ENCODE measurements around the gene GABRD.
"Not testable (repeated sequence)": the region's sequence is repeated elsewhere in the genome, so short reads cannot be mapped to it uniquely, and the experiment has no call there.

GABRD gene

GRCh38 chr1:1978690-1979481 is 40.3 kb upstream of the GABRD start:
- H3K27me3 ChIP-seq (ENCODE audit: control insufficient read depth, insufficient read depth, low read length); H3K4me1 ChIP-seq (ENCODE audit: control insufficient read depth, low read depth, low read length); H3K4me3 ChIP-seq (ENCODE audit: low read length); H3K9me3 ChIP-seq (ENCODE audit: control insufficient read depth, low read depth, low read length); H3K36me3 ChIP-seq (ENCODE audit: control insufficient read depth, low read depth, low read length); H3K9ac ChIP-seq (ENCODE audit: low read length); H3K27ac ChIP-seq (ENCODE audit: low read length): not testable (repeated sequence)

- H3K27me3 ChIP-seq (ENCODE audit: control insufficient read depth, insufficient read depth, low read length) = no peaks in the 10 kb centered on the region
- no peak overlapping the region for H3K9ac ChIP-seq (ENCODE audit: low read length)
- H3K27ac ChIP-seq (ENCODE audit: low read length) = no peak overlapping the region
- no peak overlapping the region for H3K4me3 ChIP-seq (ENCODE audit: low read length)
- H3K4me1 ChIP-seq (ENCODE audit: control insufficient read depth, low read depth, low read length) = no peaks in the 10 kb centered on the region
- H3K36me3 ChIP-seq (ENCODE audit: control insufficient read depth, low read depth, low read length) = no peaks in the 10 kb centered on the region
- H3K9me3 ChIP-seq (ENCODE audit: control insufficient read depth, low read depth, low read length) = no peaks in the 10 kb centered on the region
Observed at GRCh38 chr1:1979482-1980165, 39.5 kb upstream of the GABRD start.

- H3K27me3 ChIP-seq (ENCODE audit: control insufficient read depth, insufficient read depth, low read length) = no peaks in the 10 kb centered on the region
- no peaks in the 10 kb centered on the region for H3K36me3 ChIP-seq (ENCODE audit: control insufficient read depth, low read depth, low read length)
- H3K9me3 ChIP-seq (ENCODE audit: control insufficient read depth, low read depth, low read length) = no peaks in the 10 kb centered on the region
- no peak overlapping the region for H3K27ac ChIP-seq (ENCODE audit: low read length)
- no peak overlapping the region for H3K9ac ChIP-seq (ENCODE audit: low read length)
- H3K4me3 ChIP-seq (ENCODE audit: low read length) = no peak overlapping the region
- no peaks in the 10 kb centered on the region for H3K4me1 ChIP-seq (ENCODE audit: control insufficient read depth, low read depth, low read length)
Observed at GRCh38 chr1:1980467-1981141, 38.5 kb upstream of the GABRD start.

DNA sequence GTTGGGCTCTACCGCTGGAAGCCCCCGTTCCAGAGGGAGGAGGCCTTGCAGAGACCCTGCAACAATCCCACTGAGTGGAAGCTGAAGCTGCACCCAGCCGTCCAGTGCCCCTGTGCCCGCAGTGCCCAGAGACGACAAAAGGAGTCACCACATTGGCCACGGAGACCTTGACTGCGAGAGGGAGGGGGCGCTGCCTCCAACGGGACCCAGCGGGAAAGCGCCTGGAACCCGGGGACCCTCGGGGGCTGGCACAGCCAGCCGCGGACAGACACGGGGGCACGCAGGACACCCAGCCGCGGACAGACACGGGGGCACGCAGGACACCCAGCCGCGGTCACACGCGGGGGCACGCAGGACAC is 38.0 kb upstream of the GABRD start:
- no peaks in the 10 kb centered on the region for H3K4me1 ChIP-seq (ENCODE audit: control insufficient read depth, low read depth, low read length)
- no peak overlapping the region for H3K4me3 ChIP-seq (ENCODE audit: low read length)
- H3K36me3 ChIP-seq (ENCODE audit: control insufficient read depth, low read depth, low read length) = no peaks in the 10 kb centered on the region
- no peak overlapping the region for H3K9ac ChIP-seq (ENCODE audit: low read length)
- no peaks in the 10 kb centered on the region for H3K27me3 ChIP-seq (ENCODE audit: control insufficient read depth, insufficient read depth, low read length)
- no peaks in the 10 kb centered on the region for H3K9me3 ChIP-seq (ENCODE audit: control insufficient read depth, low read depth, low read length)
- H3K27ac ChIP-seq (ENCODE audit: low read length) = no peak overlapping the region

GRCh38 chr1:1981631-1982327 is 37.4 kb upstream of the GABRD start:
- not testable (repeated sequence) for H3K9me3 ChIP-seq (ENCODE audit: control insufficient read depth, low read depth, low read length); H3K27me3 ChIP-seq (ENCODE audit: control insufficient read depth, insufficient read depth, low read length); H3K9ac ChIP-seq (ENCODE audit: low read length); H3K4me3 ChIP-seq (ENCODE audit: low read length); H3K4me1 ChIP-seq (ENCODE audit: control insufficient read depth, low read depth, low read length); H3K36me3 ChIP-seq (ENCODE audit: control insufficient read depth, low read depth, low read length); H3K27ac ChIP-seq (ENCODE audit: low read length)

DNA sequence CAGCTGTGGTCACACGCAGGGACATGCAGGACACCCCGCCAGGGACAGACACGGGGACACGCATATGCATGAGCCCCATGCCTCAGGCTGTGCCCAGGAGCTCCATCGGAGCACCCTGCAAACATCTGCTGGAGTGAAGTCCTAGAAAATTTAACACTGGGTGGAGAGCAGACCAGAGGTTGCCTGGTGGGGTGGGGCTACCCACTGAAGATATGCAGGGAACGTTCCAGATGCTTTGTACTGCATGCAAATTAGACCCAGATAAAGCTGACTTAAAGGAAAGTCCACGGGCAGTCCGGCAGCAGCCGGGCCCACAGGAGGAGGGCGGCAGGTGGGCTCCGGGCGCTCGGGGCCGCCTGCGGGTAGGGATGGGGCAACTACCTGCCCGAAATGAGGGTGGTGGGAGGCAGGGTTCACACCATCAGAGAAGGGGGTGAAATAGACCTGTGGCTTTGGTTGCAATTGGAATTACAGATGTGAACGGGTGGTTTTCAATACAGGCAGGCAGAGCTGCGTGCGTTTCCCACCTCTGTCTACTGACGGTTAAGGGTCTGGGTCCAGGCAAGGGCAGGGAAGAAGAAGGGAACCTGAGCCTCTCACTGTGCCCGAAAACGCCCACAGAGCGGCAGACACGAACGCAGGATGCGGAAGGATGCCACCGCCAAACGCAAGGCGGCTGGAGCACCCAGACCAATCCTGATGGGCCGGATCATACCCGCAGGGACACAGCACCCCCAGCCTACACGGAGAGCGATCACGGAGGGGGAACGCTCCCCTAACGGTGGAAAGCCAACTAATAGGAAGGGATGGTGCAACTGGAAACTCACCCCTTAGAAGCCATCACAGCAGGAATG is 36.5 kb upstream of the GABRD start:
- Histone ChIP-seq H3K36me3 (ENCODE audit: control insufficient read depth, low read depth, low read length) (no peaks in the 10 kb centered on the region), H3K4me1 (ENCODE audit: control insufficient read depth, low read depth, low read length) (no peaks in the 10 kb centered on the region), H3K4me3 (ENCODE audit: low read length) (no peak overlapping the region), H3K27ac (ENCODE audit: low read length) (no peak overlapping the region), H3K9me3 (ENCODE audit: control insufficient read depth, low read depth, low read length) (no peaks in the 10 kb centered on the region), H3K27me3 (ENCODE audit: control insufficient read depth, insufficient read depth, low read length) (no peaks in the 10 kb centered on the region), H3K9ac (ENCODE audit: low read length) (no peak overlapping the region)

- Histone ChIP-seq H3K4me3 (ENCODE audit: low read length) (no peak overlapping the region), H3K4me1 (ENCODE audit: control insufficient read depth, low read depth, low read length) (no peaks in the 10 kb centered on the region), H3K9me3 (ENCODE audit: control insufficient read depth, low read depth, low read length) (no peaks in the 10 kb centered on the region)
Observed at GRCh38 chr1:1984560-1985070, 34.5 kb upstream of the GABRD start.

GRCh38 chr1:1985375-1986050 is 33.6 kb upstream of the GABRD start:
- no peak overlapping the region for H3K9ac ChIP-seq (ENCODE audit: low read length)
- H3K27ac ChIP-seq (ENCODE audit: low read length) = no peak overlapping the region

More at GRCh38 chr1:1984560-1985070, 34.5 kb upstream of the GABRD start:
- no peaks in the 10 kb centered on the region for H3K36me3 ChIP-seq (ENCODE audit: control insufficient read depth, low read depth, low read length)
- no peak overlapping the region for H3K9ac ChIP-seq (ENCODE audit: low read length)
- no peak overlapping the region for H3K27ac ChIP-seq (ENCODE audit: low read length)
- H3K27me3 ChIP-seq (ENCODE audit: control insufficient read depth, insufficient read depth, low read length) = no peaks in the 10 kb centered on the region

GRCh38 chr1:1986451-1987141 is 32.5 kb upstream of the GABRD start:
- H3K4me1 ChIP-seq (ENCODE audit: control insufficient read depth, low read depth, low read length) = no peaks in the 10 kb centered on the region
- H3K27ac ChIP-seq (ENCODE audit: low read length) = no peak overlapping the region
- H3K27me3 ChIP-seq (ENCODE audit: control insufficient read depth, insufficient read depth, low read length) = no peaks in the 10 kb centered on the region
- H3K9me3 ChIP-seq (ENCODE audit: control insufficient read depth, low read depth, low read length) = no peaks in the 10 kb centered on the region
- H3K36me3 ChIP-seq (ENCODE audit: control insufficient read depth, low read depth, low read length) = no peaks in the 10 kb centered on the region
- H3K9ac ChIP-seq (ENCODE audit: low read length) = no peak overlapping the region
- H3K4me3 ChIP-seq (ENCODE audit: low read length) = no peak overlapping the region

More at GRCh38 chr1:1985375-1986050, 33.6 kb upstream of the GABRD start:
- no peaks in the 10 kb centered on the region for H3K4me1 ChIP-seq (ENCODE audit: control insufficient read depth, low read depth, low read length)
- no peaks in the 10 kb centered on the region for H3K9me3 ChIP-seq (ENCODE audit: control insufficient read depth, low read depth, low read length)
- H3K27me3 ChIP-seq (ENCODE audit: control insufficient read depth, insufficient read depth, low read length) = no peaks in the 10 kb centered on the region
- no peaks in the 10 kb centered on the region for H3K36me3 ChIP-seq (ENCODE audit: control insufficient read depth, low read depth, low read length)
- no peak overlapping the region for H3K4me3 ChIP-seq (ENCODE audit: low read length)

DNA sequence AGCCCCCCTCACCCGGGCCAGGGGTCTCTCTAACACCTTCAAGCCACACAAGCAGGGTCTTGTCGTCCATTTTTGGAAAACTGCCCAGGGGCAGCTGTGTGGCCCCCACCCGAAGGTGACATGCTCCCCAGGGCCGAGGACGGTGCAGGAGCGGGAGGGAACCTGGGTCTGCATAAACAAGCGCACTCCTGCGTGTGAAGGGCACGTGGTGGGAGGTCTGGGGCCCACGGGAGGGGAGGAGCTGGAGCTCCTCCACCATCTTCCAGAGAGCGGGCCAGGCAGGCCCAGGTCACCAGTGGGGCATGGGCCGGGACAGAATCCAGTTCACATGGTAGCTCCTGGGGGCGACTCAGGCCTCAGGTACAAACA is 32.0 kb upstream of the GABRD start:
- Histone ChIP-seq H3K4me3 (ENCODE audit: low read length) (no peak overlapping the region), H3K9ac (ENCODE audit: low read length) (no peak overlapping the region)

More for the DNA sequence above, 32.0 kb upstream of the GABRD start:
- H3K36me3 ChIP-seq (ENCODE audit: control insufficient read depth, low read depth, low read length) = no peaks in the 10 kb centered on the region
- no peaks in the 10 kb centered on the region for H3K9me3 ChIP-seq (ENCODE audit: control insufficient read depth, low read depth, low read length)
- no peaks in the 10 kb centered on the region for H3K4me1 ChIP-seq (ENCODE audit: control insufficient read depth, low read depth, low read length)
- H3K27me3 ChIP-seq (ENCODE audit: control insufficient read depth, insufficient read depth, low read length) = no peaks in the 10 kb centered on the region
- H3K27ac ChIP-seq (ENCODE audit: low read length) = no peak overlapping the region

All from iPS-18a (cell line).